ENCODE data around the gene OR1J4. TPM values are rescaled to one million over a fixed set of nuclear protein-coding genes. Genes with fewer than 3 reads are reported as not detected.
"Not testable (repeated sequence)": the region's sequence is repeated elsewhere in the genome, so short reads cannot be mapped to it uniquely, and the experiment has no call there.

The OR1J4 gene, protein sequence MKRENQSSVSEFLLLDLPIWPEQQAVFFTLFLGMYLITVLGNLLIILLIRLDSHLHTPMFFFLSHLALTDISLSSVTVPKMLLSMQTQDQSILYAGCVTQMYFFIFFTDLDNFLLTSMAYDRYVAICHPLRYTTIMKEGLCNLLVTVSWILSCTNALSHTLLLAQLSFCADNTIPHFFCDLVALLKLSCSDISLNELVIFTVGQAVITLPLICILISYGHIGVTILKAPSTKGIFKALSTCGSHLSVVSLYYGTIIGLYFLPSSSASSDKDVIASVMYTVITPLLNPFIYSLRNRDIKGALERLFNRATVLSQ
- total RNA-seq, result not detected

DNA sequence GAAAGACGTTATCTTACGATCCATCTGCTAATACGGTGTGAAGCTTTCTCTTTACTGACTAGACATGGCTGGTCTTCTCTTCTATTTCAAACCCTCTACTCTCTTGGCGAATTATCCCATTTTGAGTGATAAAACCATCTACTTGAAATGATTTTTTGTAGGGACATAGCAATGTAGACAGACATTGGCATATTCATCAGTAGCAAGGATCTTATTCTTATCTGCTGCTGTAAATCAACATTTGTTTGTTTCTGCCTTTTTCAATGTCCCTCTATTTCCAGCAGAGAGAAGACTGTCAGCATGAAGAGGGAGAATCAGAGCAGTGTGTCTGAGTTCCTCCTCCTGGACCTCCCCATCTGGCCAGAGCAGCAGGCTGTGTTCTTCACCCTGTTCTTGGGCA, at the start of gene OR1J4:
Gene OR1J4 (plus strand): TSS at position 301 of the 400 bp plus-strand sequence. CDS start 0 bp downstream, at position 301.
- DNase-seq (ENCODE audit: low spot score), result no peak

DNA sequence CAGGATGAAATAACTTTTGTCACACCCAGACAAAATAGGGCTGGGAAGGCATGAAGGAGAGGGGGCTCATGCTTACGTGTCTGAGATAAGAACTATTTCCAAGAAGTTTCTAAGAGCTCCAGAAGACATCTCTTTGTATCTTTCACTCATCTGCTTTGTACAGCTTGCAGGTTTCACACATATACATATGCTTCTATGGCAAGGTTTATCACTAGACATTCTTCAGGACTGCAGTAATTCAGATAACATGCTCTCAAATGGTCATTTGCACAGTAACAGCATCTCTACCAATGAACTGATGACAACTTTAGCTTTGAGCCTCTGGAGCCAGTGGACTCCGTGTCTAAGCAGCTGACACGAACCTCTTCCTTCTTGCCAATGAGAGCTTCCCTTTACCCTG, 44.4 kb upstream of the OR1J4 start:
- DNase-seq (ENCODE audit: low spot score), result no peak

DNA sequence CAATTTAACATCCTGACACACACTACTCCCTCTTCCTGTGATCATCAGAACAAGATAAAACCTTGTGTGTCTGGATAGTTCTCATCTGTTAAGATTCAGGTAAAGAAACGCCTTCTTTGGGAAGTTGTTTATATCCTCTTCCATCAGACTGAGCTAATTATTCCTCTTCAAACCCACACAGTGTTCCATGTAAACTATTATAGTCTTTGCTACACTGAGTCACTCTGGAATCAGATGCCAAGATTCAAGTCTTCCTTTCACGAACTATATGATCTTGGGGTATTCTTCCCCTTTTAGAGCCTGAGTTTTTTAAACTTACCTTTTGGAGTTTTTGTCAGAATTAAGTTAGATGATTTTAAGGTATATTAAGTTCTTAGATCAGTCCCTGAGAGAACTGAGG, 43.2 kb upstream of the OR1J4 start:
- DNase-seq (ENCODE audit: low spot score), result no peak

DNA sequence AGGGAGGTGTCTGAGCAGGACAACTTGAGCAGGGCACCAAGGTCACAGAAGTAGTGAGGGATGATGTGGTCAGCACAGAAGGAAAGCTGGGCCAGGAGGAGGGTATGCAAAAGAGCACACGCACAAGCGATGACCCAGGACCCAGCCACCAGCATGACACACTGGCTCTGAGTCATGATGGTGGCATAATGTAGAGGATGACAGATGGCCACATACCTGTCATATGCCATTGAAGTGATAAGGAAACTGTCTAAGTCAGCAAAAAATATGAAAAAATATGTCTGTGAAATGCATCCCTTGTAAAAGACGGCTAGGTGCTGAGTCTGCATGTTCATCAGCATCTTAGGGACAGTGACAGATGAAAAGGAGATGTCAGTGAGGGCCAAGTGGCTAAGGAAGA, 41.6 kb upstream of the OR1J4 start:
- no peak for DNase-seq (ENCODE audit: low spot score)

DNA sequence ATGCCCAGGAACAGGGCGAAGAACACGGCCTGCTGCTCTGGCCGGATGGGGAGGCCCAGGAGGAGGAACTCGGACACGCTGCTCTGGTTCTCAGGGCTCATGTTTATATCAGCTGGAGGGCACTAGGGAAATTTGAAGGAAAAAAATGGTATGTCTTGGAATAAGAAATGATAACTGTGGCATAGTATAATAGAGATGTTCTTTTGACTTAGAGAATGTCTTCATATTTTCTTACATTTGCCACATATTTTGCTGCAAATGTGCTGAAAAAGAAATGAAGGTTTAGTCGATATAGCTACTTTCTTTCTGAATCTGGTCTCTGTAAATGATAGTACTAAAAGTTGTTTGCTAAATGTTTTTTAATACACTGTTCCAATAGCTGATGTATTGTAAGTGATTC, 41.1 kb upstream of the OR1J4 start, which contains the start of gene OR1J1:
Gene OR1J1 (minus strand): TSS at position 101 of the 400 bp plus-strand sequence. CDS start 0 bp downstream, at position 101.
- DNase-seq (ENCODE audit: low spot score), result no peak

DNA sequence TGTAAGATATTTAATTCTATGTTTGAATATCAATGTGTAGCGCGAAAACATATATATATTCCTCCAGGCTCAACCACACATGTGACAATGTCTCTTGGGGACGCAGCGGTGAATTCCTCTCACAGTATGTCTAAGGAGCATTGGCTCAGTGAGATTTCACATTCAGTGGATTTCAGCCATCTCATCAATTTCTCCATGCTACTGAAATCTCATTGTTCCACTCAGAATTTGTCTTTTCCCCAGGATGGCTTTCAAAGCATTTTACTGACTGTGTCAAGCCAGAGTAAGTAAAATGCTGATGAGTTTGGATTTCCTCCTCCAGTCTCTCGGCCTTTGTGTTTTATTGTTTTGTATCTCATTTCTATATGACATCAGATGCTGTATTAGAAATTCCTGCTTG, 39.9 kb upstream of the OR1J4 start:
- no peak for DNase-seq (ENCODE audit: low spot score)

DNA sequence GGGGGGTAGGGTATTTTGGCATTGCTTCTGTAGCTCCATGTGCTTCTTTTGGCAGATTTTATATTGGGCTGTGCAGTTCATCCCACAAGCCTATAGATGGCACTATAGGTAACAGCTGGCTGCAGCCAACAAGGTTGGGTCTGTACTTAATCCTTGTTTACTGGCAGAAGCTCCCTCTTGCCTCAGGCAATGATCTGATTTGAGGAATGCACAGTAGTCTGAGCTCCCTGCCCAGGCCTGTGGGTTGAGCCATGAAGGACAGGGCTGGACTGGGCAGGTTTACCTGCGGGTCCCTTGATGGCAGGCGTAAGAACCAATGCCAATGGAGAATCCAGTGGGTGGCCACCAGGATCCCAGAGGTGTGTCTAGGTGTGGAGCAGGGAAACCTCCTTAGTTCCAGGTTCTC, 20.1 kb upstream of the OR1J4 start:
- DNase-seq (ENCODE audit: low spot score), result peak; percentile 14

DNA sequence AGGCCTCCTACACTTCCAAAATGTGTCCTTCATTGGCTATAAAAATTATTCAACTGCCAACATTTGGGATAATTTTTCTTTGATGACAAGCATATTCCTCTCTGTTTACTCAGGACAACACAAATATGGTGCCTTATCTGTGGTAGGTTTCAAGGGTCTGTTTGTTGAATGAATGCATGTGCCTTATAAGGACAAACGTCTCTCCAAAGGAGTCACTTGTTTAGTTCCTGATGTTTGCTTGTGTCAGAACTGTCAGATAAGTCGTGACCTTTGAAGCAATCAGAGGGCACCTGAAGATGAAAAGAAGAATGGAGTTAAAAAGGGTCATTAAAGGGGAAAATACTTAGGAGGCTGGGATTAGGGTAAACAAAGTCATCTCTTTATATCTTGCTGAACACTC, 12.0 kb upstream of the OR1J4 start:
- no peak for DNase-seq (ENCODE audit: low spot score)

DNA sequence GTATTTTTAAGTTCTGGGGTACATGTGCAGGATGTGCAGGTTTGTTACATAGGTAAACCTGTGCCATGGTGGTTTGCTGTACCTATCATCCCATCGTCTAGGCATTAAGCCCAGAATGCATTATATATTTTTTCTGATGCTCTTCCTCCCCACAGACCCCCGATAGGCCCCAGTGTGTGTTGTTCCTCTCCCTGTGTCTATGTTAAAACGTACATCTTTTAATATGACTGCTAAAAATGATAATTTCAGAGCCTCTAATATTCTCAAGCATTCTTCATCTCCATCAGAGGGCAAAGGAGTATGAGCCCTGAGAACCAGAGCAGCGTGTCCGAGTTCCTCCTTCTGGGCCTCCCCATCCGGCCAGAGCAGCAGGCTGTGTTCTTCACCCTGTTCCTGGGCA, 8.4 kb upstream of the OR1J4 start, which contains the start of gene OR1J2:
Gene OR1J2 (plus strand): TSS at position 301 of the 400 bp plus-strand sequence. CDS start 0 bp downstream, at position 301.
- DNase-seq (ENCODE audit: low spot score), result no peak

DNA sequence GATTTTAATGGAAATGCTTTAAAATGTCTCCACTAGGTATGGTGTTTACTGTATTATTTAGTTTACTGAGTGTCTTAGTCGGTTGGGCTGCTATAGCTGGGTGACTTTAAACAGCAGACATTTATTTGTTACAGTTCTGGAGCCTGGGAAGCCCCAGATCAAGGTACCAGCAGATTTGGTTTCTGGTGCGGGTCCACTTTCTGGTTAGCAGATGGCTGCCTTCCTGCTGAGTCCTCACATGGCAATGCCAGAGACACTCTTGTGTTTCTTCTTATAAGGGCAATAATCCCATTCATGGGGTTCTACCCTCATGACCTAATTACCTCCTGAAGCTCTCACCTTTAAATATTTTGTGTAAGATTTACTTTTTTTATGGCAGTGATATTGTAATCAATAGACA, 715 bp upstream of the OR1J4 start:
- no peak for DNase-seq (ENCODE audit: low spot score)

DNA sequence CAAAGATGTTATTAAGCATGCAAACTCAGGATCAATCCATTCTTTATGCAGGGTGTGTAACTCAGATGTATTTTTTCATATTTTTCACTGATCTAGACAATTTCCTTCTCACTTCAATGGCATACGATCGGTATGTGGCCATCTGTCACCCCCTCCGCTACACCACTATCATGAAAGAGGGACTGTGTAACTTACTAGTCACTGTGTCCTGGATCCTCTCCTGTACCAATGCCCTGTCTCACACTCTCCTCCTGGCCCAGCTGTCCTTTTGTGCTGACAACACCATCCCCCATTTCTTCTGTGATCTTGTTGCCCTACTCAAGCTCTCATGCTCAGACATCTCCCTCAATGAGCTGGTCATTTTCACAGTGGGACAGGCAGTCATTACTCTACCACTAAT, 435 bp downstream of the OR1J4 start:
- no peak for DNase-seq (ENCODE audit: low spot score)

DNA sequence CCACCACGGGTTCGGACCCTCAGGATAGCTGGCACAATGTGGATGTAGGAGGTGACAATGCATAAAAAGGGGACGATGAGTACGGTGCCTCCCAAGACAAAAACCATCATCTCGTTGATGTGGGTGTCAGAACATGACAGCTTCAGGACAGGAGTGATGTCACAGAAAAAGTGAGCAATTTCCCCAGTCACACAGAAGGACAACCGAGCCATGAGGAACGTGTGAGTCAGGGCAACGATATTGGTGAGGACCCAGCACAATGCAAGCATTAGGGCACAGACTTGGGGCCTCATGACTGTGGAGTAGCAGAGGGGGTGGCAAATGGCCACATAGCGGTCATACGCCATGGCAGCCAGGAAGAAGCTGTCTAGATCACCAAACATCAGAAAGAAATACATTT, 7.7 kb downstream of the OR1J4 start:
- no peak for DNase-seq (ENCODE audit: low spot score)

DNA sequence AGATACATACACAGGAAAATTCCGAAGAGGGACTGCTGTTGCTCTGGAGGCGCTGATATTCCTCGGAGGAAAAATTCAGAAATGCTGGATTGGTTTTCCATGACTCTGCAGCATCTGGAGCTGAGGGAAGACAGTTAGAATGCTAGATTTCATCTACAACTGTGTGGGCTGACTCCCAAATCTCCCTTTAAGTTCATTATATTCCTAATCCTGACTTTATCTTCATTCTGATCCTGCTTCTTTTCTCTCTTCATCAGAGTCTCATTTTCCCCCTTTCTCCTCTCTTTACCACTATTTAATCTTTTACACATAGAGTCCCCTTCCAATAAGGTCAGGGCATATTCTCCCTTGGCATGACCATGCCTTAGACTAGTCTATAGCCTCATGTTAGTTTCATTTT, 8.3 kb downstream of the OR1J4 start, which contains the start of gene OR1N1:
Gene OR1N1 (minus strand): TSS at position 101 of the 400 bp plus-strand sequence. CDS start 0 bp downstream, at position 101.
- DNase-seq (ENCODE audit: low spot score), result no peak

DNA sequence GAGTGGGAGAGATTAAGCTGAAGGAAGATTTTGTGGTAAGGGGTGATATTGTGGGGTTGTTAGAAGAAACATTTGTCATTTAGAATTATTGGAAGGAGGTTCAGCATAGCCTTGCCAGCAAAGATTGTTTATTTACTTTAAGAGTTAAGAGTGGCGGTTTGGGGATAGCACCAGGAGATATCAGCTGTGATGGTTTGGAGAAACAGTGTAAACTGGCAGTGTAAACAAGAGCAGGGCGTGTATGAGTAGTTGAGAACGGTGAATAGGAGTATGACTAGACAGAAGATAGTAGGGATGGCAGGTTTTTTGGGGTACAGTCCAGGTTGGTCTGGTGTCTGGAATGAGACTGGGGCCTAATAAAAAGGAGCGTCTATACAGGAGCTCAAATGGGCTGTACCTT, 12.2 kb downstream of the OR1J4 start:
- not testable (repeated sequence) for DNase-seq (ENCODE audit: low spot score)

DNA sequence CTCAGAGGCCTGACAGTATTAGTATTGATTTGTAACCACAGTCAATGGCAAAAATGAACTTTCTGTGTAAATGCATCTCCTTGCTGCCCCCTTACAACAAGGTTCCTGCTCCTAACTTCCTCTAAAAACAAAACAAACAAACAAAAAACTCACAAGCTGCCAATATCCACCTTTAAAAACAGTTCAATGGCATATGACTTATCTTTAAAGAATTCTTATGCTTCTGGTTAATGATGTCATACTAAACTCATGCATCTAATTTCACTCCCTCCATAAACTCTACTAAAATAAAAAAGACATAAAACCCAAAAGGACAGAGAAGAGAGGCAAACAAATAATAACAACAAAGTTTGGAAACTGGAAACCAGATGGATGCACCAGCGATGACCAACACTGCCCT, 17.2 kb downstream of the OR1J4 start:
- DNase-seq (ENCODE audit: low spot score), result no peak

DNA sequence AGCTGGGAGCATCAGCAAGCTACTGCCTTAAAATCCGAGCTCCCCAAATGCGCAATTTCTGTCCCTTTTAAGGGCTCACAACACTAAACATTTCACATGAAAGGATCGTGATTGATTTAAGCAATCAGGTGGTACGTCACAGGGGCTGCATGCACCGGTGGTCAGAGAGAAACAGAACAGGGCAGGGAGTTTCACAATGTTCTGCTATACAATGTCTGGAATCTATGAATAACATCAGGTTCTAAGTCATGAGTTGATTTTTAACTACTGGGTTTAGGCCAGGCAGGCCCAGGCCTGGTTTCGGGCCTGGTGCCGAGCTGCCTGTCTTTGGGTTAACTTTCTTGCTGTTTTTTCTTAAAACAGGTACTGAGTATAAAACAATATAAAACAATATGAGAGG, 18.1 kb downstream of the OR1J4 start:
- DNase-seq (ENCODE audit: low spot score), result not testable (repeated sequence)

DNA sequence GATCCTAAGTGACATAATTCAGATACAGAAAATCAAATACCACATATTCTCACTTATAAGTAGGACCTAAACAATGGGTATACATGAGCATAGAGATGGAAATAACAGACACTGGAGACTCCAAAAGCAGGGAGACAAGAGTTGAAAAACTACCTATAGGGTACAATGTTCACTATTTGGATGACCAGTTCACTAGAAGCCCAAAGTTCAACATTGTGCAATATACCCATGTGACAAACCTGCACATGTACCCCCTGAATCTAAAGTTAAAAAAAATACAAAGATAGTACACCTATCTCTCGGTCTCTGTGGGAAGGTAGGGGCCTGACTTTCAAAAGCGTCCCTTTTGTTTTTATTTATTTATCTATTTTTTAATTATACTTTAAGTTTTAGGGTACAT, 19.8 kb downstream of the OR1J4 start:
- no peak for DNase-seq (ENCODE audit: low spot score)

DNA sequence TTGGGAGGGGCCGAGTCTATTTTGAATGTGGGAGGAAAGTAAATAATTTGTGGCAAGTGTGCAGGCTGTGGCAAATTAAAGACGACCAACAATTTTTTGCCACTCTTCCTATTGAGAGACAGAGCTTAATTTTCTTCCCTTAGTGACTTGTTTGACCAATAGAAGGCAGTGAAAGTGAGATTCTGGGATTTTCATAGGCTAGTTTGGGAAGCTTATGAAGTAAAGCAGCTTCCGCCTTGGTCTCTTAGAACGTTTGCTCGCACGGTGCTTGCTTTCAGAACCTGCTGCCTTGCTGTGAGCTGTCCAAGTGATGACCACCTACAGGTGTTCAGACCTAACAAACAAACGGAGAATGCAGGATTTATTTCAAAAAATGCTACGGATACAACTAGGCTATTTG, 27.3 kb downstream of the OR1J4 start:
- no peak for DNase-seq (ENCODE audit: low spot score)

DNA sequence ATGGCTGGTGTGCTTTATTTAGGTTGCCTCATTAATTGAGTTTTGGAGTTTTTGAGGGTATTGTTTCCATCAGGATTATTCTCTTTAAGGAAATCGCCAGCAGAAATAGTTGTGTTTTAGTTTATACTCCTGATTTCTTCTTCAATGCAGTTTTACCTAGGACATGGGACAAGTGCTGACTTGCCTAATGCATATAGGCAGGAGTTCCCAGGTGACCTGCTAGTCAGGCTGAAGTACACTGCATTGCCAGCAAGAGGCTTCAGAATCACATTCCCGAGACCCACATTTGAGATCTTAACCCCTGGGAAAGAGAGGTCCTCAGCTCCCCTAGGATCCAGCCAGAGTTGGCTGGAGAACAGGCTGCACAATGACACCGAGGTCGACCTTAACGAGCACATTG, 32.4 kb downstream of the OR1J4 start:
- DNase-seq (ENCODE audit: low spot score), result no peak

DNA sequence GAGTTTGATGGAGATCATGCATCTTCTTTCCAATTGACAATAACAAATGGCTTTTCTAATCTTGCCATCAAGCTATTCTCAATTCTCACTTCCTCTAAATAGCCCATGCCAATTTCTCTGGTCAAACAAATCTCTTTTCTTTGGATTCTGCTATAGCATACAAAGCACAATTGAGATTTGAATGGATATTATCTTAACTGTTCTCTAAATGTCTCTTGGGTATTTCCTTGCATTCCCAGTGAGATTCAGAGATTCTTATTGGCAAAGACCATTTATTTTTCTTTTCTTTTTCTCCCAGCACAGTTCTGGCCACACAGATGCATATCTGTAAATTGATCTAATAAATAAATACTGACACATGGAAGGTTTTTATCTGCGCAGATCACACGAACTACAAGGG, 33.9 kb downstream of the OR1J4 start, which contains the start of gene OR1N2:
Gene OR1N2 (plus strand): TSS at position 301 of the 400 bp plus-strand sequence. CDS start 100 bp downstream, outside the sequence.
- no peak for DNase-seq (ENCODE audit: low spot score)

DNA sequence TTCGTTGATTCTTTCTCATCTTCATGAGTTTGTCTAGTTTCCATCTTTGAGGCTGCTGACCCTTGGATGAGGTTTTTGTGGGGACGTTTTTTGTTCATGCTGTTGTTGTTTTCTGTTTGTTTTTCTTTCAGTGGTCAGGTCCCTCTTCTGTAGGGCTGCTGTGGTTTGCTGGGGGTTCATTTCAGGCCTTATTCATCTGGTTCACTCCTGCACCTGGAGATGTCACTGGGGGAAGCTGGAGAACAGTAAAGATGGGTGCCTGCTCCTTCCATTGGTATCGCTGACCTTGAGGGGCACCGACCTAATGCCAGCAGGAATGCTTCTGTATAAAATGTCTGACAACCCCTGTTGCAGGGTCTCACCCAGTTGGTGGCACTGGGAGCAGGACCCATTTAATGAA, 42.5 kb downstream of the OR1J4 start:
- no peak for DNase-seq (ENCODE audit: low spot score)

DNA sequence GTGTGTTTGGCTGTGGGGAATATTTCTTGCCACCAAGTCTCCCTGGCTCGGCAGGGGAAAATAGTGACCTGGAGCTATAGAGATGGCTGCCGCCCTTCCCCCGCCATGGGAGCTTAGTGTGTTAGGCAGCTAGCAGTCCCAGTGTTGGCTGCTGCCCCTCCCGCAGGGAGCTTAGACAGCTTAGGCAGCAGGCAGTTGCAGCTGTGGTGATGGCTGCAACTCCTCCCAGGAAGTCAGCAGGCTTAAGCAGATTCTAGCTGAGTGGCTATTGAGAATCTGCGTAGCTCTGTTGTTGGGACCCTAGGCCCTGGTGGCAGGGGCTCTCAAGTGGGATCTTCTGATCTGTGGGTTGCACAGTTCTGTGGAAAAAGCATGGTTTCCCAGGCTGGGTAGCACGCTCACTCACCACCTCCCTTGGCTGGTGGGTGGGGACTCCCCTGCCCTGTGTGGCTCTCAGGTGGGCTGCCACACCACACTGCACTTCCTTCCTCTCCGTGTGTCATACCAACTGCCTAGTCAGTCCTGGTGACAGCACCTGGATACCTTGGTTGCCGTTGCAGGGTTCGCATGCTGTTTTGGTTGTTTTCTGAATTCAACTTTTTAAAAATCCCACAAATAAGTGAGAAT, 43.3 kb downstream of the OR1J4 start:
- no peak for DNase-seq (ENCODE audit: low spot score)

DNA sequence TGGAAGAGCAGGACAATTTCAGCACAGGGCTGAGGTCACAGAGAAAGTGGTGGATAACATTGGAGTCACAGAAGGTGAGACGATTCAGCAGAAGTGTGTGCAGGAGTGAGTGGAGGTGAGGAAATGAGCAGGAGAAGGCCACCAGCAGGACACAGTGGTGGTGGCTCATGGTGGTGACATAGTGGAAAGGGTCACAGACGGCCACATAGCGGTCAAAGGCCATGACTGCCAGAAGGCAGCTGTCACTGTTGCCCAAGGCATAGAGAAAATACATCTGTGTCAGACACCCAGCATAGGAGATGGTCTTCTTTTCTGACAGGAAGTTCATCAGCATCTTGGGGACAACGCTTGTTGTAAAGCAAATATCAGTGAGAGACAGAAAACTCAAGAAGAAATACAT, 49.0 kb downstream of the OR1J4 start:
- DNase-seq (ENCODE audit: low spot score), result no peak

Measured in mucosa of gallbladder (tissue), 1 donor.